ENCODE results near the gene SMARCAL1.
A peak's percentile ranks its signal among the peaks of the same experiment; 100 is the strongest.
"Not testable (repeated sequence)": the region's sequence is repeated elsewhere in the genome, so short reads cannot be mapped to it uniquely, and the experiment has no call there.

SMARCAL1 gene

DNA sequence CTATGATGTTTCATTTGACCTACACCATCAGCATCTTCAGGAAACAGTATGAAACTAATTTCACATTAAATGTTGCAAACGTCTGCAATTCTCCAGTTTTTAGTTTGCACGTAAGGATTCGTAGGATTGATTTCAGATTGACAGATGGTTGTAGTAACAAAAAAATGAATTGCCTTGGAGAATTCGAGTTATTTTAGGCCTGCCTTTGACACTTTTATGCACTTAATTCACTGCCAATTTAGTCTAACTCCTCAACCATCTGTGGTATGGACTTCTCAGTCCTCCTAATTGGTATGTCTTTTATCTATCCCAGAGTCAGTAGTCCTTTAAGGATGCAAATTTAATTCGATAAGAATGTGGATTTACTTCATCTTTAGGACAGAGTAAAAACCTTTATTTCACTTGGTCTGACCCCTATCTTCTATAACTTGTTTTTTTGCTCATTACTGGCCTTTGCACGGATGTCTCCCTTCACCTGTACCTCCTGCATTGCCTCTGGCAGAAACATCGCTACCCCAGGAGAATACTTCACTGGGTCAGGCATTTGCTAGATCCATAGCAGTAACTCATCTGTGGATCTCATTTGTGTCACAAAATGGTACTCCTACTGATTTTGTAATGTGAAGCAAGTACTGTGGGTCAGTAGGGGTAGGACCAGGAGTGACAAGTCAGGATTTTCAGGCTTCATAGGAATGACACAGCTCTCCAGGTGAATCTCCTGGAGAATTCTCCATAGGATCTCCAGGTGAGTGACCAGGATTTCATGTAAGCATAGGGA is 90.3 kb downstream of the SMARCAL1 start:
- no peak for DNase-seq (ENCODE audit: low spot score)

DNA sequence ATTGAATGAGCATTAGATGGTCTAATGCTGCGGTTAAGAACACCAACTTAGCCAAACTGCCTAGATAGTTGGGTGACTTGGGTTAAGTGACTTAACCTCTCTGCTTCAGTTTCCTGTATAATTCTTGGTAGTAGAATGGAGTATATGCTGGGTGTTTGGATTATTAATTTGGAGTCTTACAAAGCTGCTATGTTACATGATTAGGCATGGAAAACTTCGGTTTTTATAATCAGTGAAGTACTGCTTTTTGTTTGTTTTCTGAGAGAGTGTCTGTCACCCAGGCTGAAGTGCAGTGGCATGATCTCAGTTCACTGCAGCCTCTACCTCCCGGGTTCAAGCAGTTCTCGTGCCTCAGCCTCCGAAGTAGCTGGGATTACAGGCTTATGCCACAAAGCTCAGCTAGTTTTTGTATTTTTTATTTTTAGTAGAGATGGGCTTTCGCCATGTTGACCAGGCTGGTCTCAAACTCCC is 90.9 kb downstream of the SMARCAL1 start:
- no peak for DNase-seq (ENCODE audit: low spot score)

DNA sequence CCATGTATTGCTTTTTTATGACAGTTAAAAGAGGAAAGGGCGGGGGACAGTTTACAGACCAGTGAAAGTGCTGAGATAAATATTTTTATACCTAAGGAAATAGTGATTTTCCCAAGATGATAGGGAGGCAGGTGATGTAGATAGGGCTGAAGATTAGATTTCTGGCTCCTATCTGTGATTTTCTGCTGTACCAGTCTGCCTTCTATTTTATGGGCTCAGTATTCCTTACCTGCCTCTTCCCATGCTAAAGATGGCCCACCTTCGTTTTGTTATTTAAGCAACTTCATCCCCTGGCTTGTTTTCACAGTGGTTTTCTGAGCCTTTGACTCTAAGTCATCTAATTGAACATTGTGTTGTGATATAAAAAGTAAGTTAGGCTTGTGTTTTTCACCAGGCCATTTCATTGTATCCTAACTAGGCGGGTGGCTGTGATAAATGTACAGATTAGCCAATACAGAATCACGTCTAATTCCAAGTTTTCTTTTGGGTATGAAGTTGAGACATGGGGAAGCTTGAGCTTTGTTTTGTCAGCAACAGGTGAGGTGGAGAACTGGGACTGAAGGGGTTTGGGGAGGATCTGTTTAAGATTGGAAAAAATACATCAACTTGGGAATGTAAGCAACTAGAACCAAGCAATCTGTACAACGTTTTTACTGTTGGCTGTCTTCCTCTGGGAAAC is 91.6 kb downstream of the SMARCAL1 start:
- DNase-seq (ENCODE audit: low spot score), result no peak

DNA sequence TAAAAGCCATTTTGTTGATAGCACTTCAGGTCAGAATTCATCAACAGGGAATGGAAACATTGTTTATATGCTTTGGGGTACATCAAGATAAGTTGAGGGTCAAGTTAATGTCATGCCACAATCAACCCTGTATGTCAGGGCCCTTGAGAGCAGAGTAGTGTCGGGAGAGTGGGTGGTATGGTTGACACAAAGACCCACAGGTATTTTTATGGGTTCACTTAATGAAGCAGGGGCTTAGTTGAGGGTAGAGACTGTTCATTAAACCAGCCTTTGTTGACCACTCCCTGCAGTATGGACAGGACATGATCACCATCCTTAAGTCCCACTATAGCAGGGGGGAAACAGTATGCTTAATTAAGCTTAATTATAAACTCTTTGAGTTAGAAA is 92.1 kb downstream of the SMARCAL1 start:
- DNase-seq (ENCODE audit: low spot score), result no peak

DNA sequence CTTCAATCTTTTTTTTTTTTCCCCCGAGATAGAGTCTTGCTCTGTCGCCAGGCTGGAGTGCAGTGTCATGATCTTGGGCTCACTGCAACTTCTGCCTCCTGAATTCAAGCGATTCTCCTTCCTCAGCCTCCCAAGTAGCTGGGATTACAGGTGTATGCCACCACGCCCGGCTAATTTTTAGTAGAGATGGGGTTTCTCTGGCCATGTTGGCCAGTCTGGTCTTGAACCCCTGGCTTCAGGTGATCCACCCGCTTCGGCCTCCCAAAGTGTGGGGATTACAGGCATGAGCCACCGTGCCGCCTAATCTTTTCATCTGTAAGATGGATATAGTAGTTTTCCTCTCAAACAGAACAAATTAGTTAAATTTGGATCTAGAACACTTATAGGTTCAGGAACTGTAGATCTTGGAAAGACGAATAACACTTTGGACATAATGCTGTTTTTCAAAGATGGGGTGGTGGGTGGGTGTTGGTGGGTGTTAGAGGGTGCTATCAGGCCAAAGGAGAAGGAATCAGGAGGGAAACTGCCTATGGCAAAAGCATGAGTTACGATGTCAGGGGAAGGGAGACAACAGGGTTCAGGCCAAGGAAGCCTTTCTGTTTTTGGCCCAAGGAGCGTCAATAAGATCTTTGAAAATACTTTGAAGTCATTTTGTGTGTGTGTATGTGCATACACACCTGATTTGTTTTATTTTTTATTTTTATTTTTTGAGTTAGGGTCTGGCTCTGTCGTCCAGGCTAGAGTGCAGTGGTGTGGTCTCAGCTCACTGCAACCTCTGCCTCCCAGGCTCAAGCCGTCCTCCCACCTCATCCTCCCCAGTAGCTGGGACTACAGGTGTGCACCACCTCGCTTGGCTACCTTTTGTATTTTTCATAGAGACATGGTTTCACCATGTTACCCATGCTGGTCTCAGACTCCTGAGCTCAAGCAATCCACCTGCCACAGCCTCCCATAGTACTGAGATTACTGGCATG is 93.1 kb downstream of the SMARCAL1 start:
- DNase-seq (ENCODE audit: low spot score), result no peak

DNA sequence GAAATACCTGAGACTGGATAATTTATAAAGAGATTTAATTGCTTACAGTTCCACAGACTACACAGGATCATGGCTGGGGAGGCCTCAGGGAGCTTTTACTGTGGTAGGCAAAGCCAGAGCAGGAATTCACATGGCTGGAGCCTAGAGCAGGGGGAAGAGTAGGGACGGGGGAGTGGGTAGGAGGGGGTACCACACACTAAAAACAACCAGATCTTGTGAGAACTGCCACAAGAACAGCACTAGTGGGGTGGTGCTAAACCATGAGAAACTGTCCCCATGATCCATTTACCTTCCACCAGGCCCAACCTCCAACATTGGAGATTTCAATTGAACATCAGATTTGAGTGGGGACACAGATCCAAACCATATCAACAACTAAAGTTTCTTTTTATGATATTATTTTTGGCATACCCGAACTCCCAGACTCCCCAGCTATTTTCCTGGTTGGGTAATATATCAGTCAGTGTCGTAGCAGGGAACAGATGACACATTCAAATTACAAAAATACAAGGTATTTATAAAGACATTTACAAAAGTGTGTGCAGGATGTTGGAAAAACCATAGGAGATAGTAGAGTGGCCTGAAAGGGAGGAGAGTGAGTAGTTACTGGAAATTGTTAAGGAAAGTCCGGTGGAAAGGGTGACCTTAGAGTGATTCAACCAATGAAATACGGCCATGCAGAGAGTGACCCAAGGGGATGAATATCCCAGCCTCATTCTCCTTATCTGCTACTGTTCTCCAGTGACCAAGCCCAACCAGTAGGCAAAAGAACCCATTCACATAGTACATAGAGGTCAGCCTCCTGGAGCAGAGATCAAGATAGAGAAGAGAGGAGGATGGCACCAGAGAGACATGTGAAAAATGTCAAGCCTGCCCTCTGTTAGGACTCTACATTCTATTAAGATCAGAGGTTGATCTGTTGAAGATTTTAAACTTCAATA is 95.2 kb downstream of the SMARCAL1 start:
- DNase-seq (ENCODE audit: low spot score), result no peak

DNA sequence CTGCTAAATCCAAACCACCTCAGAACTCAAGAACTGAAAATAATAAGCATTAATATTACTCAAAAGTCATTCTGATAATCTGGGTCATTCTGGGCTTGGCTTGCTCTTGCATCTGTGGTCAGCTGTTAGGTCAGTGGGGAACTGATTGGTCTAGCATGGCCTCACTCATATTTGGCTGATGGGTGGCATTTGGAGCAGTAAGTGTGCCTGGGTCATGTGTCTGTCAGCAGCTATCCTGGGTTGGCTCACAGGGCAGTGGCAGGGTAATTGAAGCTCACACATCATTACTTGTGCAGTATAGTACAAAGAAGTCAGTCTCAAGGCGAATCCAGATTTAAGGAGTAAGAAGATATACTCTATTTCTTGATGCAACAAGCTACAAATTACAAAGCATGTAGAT is 95.9 kb downstream of the SMARCAL1 start:
- DNase-seq (ENCODE audit: low spot score), result no peak

DNA sequence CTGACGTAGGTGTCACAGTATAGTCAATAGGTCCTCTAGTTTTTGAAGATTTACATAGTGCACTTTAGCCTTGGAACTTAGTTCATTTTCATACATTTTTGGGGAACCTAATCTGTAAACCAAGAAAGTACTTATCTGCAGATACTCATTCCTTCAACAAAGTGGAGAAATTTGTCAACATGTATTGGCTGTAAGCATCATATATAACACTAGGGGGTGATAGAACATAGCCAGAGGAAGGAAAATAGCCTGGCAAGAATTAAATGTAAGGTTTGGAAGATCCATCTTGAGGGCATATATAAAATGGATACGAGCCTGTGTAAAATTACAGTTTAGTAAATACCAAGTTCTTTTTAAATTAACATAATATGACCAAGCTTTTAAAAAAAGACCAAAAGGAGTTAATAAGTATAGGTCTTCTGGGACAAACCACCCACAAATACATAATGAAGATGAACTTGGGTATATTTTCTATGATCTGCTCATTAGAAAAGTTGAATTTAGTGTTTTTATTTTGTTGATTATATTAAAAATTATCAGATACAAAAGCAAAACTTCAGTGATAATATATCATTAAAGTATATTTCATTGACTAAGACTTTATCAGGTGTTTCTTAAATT is 104.6 kb downstream of the SMARCAL1 start:
- DNase-seq (ENCODE audit: low spot score), result no peak

DNA sequence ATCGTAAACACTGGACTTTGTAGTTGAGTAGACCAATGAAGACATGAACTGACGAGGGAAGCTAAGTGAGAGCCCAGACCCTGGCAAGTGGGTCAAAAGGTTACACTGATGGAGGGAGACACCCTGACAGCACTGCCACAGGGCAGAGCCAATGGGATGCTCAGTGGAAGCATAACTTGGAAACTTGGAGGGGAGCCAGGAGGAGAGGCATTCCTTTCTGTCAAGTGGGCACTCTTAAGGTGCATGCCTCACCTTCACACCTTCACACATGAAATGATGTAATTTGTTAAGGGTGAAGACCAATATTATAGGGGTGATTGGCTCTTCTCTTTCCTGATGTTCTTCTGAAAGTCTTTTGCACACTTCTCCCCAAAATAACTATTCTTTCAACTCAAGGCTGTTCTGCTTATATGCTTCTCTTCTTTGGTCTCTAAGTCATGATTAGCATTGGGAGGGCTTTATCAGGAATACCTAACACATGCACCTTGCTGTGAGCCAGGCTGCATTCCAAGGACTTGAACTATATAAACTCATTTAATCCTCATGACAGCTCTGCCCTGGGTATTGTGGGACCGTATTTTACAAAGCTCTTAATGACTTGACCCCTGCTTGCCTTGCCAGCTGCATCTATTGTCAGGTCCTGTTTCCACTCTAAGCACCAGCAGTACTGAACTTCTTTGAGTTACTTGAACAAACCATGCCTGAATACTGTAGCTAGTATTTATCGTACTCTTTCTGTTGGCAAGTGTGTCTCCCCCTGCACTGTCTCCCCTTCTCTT is 105.4 kb downstream of the SMARCAL1 start:
- DNase-seq (ENCODE audit: low spot score), result no peak

DNA sequence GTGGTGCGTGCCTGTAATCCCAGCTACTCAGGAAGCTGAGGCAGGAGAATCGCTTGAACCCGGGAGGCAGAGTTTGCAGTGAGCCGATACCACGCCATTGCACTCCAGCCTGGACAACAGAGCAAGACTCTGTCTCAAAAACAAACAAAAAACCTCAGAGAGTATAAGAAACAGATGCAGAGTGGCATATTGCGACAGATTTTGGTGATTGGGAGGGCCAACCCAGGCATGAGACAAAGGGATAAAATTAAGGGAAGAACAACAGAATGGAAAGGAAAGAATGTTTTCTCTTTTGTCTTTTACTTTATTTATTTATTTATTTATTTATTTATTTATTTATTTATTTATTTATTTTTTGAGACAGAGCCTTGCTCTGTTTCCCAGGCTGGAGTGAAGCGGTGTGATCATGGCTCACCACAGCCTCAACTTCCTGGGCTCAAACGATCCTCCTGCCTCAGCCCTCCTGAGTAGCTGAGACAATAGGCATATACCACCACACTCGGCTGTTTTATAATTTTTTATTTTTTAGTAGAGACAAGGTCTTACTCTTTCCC is 106.4 kb downstream of the SMARCAL1 start:
- DNase-seq (ENCODE audit: low spot score), result not testable (repeated sequence)

DNA sequence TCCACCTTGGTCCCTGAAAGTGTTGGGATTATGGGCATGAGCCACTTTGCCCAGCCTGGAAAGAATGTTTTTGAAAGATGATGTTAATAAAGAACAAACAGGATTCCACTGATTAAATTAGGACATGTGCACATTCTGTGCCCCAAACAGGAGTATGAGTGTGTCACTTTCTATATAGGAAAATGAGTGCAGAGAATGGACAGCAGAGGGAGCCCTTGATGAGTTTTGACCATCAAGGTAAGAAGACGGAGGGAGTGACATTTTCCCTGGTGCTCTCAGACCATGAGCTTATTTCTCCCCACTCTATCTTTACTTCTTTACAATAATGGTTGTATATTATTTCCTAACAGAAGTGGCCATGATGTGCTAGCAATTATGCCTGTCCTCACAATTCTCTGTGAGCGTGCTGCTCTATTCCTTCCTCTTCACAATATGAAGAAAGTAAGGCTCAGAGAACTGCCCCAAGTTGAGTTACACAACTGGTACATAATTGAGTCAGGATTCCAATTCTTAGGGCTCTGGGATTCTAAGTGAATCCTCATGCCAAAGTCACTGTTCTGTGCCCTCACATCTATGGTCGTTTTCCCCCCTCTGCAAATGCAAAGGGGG is 107.0 kb downstream of the SMARCAL1 start:
- peak; percentile 52 for DNase-seq (ENCODE audit: low spot score)

DNA sequence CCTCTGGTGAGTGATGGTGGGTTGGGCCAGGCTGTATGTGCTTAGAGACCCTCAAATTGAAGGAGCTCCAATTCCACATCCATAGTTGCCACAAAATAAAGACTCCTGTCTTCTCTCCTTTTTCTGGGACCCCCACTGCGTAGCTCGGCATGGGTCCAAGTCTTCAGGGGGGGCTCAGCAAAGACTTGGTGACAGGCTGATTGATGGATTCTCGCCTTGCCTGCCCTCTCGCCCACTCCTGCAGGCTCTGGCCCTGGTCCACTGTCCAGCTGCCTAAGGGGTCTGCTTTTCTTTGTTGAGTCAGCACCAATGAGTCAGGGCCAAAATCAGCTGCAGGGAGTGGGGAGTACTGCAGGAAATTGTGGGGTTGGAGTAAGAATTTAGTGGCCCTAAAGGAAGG is 107.8 kb downstream of the SMARCAL1 start:
- no peak for DNase-seq (ENCODE audit: low spot score)

DNA sequence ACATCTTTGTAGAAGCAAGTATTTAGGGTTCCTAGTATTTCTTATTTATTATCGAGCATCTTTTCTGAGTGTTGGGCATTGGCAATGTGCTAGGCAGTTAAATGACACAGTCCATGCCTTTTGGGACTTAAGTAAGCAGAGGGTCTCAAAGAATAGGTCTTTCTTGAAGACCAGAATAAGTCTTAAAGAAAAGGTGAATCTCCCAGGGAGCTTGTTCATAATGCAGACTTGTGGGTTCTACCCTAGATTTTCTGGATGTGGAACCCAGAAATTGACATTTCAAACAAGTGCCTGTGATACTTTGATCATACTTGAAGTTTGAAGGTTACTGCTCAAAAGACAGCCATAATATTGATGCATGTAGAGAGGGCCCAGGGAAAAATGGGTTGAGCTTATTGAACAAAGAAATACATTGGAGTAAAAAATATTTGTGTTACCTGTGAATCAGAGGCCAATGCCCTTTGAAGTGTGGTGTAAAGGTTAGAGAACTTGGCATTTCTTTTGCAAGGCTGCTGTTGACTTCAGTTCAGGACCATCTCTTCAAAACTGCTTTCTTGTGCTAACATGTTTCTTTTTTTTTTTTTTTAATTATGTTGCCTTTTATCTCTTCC is 110.7 kb downstream of the SMARCAL1 start:
- DNase-seq (ENCODE audit: low spot score), result no peak

DNA sequence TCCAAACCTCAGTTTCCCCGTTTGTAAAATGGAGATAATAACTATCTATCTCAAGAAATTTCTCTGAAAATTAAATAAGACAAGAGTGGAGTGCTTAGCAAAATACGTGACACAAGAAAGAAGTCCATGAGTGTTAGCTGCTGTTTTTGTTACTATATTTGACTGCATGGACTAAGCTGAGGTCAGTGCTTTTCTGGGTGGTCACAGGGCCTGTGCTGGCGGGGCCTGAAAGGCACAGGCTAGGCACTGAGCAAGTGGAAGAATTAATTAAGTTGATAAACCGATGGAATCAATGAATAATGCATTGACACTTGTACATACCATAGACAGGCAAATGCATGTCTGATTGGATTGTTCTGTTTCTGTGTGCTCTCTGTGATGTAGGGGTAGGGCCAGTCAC is 113.7 kb downstream of the SMARCAL1 start:
- DNase-seq (ENCODE audit: low spot score), result no peak

DNA sequence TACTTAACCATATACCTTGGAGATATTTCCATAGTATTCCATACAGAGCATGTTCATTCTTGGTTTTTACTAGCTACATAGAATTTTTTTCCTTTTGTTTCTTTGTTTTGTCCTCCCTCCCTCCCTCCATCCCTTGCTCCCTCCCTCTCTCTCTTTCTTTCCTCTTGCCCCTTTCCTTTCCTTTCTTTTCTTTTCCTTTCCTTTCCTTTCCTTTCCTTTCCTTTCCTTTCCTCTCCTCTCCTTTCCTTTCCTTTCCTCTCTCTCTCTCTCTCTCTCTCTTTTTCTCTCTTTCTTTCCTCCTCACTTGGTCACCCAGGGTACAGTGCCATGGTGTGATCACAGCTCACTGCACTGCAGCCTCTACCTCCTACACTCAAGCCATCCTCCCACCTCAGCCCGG is 114.7 kb downstream of the SMARCAL1 start:
- no peak for DNase-seq (ENCODE audit: low spot score)

DNA sequence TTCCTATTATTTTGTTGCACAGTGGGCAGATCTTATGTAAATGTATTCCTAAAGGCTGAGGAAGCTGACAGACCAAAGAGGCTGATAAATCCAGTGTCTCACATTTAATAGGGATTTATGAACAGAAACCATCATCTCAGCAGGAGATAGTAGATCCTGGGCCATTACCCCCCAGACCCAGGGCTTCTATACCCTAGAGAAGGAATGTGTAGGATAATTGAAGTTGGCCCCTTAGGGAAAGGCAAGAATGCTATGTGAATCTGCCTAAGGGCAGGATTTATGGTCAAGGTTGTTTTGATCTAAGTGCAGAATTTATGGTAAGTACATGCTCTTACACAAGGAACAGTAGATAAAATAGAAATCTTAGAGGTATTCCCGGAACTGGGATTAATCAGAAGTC is 115.3 kb downstream of the SMARCAL1 start:
- DNase-seq (ENCODE audit: low spot score), result no peak

DNA sequence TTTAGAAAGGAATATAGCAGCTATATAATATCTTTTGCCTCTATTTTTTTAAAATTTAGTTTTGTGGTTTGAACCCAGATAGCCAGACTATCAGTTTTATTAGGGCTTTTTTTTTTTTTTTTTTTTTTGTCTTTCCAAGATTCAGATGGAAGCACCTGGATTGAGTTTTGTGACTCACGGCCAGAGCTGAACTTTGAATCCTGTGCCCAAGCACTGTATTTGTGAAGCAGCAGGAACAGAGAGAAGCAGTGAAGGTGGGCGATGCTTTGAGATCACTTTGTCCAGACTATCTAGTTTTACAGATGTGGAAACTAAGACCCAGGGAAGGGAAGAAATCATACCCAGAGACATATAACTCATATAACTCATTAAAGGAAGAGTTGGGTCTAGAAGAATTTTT is 120.3 kb downstream of the SMARCAL1 start:
- DNase-seq (ENCODE audit: low spot score), result no peak

Data from AG08396 (cell line).